Measurements from ENCODE around the gene USP19. TPM values are rescaled to one million over a fixed set of nuclear protein-coding genes. Genes with fewer than 3 reads are reported as not detected.

USP19 gene
- total RNA-seq, 5 donors from 2014 or later (not counting 1 experiment from before 2014, with no cell fraction given): 56.5 to 117 (median 105) TPM

- Histone ChIP-seq H3K27me3 (replicated peaks in 1 of 2; ENCODE audit: control insufficient read depth in 2 of 2, extremely low read depth in 1 of 2, insufficient read depth in 2 of 2, low read length in 1 of 2) (peaks cover 0 to 10% of the 10 kb centered on the region in 2 experiments), H3K9me3 (no peaks in the 10 kb centered on the region), H3K4me1 (ENCODE audit: control insufficient read depth in 1 of 2, extremely low read depth in 1 of 2, insufficient read depth in 2 of 2, low read length in 2 of 2) (peaks cover 9 to 36% of the 10 kb centered on the region in 2 experiments), H3K36me3 (ENCODE audit: control insufficient read depth in 2 of 2, extremely low read depth in 1 of 2, insufficient read depth in 1 of 2, low read length in 1 of 2) (peaks cover 11 to 33% of the 10 kb centered on the region in 2 donors), H3K4me3 (ENCODE audit: control insufficient read depth in 1 of 2, extremely low read depth in 1 of 2, low read length in 1 of 2) (no peak overlapping the region), H3K27ac (ENCODE audit: low read length) (no peak overlapping the region)
- no peak for ATAC-seq (replicated peaks in 1 of 4)
- Mint-ChIP-seq H3K4me1 (peaks cover 25 to 38% (median 38%) of the 10 kb centered on the region in 3 donors), H3K9me3 (no peaks in the 10 kb centered on the region), H3K4me3 (peak overlapping the region in 1 of 3 donors; percentile 28), H3K27ac (no peak overlapping the region), H3K36me3 (peaks cover 10% of the 10 kb centered on the region), H3K27me3 (no peaks in the 10 kb centered on the region)
- ChIA-PET POLR2A (interaction anchor here in 1 of 2 donors (0.6 kb wide), 1 partner anchor 58 kb away, joined by 5 read pairs; no protein-coding TSS in a partner anchor), CTCF (no interaction called here)
- WGBS (ENCODE audit: insufficient coverage): 97% methylated on average over 8 of the region's 8 CpGs
- no peak for DNase-seq
These were observed 43.0 kb upstream of the USP19 start for GRCh38 chr3:49163609-49164008.

- ChIA-PET POLR2A (interaction anchor here in 1 of 2 donors (0.6 kb wide), 1 partner anchor 57 kb away, joined by 5 read pairs; no protein-coding TSS in a partner anchor), CTCF (no interaction called here)
- peaks cover 9 to 36% of the 10 kb centered on the region in 2 experiments for H3K4me1 ChIP-seq (ENCODE audit: control insufficient read depth in 1 of 2, extremely low read depth in 1 of 2, insufficient read depth in 2 of 2, low read length in 2 of 2)
These were observed 42.3 kb upstream of the USP19 start for GRCh38 chr3:49162751-49163419.

GRCh38 chr3:49161808-49162530, 41.3 kb upstream of the USP19 start:
- Mint-ChIP-seq H3K36me3 (peaks cover 10% of the 10 kb centered on the region), H3K9me3 (no peaks in the 10 kb centered on the region), H3K27ac (no peak overlapping the region), H3K4me1 (peaks cover 25 to 43% (median 38%) of the 10 kb centered on the region in 3 donors), H3K27me3 (no peaks in the 10 kb centered on the region), H3K4me3 (no peak overlapping the region)
- peaks cover 9 to 34% of the 10 kb centered on the region in 2 experiments for H3K4me1 ChIP-seq (ENCODE audit: control insufficient read depth in 1 of 2, extremely low read depth in 1 of 2, insufficient read depth in 2 of 2, low read length in 2 of 2)
- no peak overlapping the region for H3K27ac ChIP-seq (ENCODE audit: low read length)
- 83% methylated on average over 2 of the region's 3 CpGs for WGBS (ENCODE audit: insufficient coverage)
- no peak for ATAC-seq (replicated peaks in 1 of 4)
- DNase-seq: peak in 1 of 35 experiments; percentile 0
- H3K4me3 ChIP-seq (ENCODE audit: control insufficient read depth in 1 of 2, extremely low read depth in 1 of 2, low read length in 1 of 2): no peak overlapping the region
- H3K36me3 ChIP-seq (ENCODE audit: control insufficient read depth in 2 of 2, extremely low read depth in 1 of 2, insufficient read depth in 1 of 2, low read length in 1 of 2): peaks cover 11 to 33% of the 10 kb centered on the region in 2 donors
- CTCF ChIA-PET: no interaction called here
- POLR2A ChIA-PET: no interaction called here
- no peaks in the 10 kb centered on the region for H3K27me3 ChIP-seq (replicated peaks in 1 of 2; ENCODE audit: control insufficient read depth in 2 of 2, extremely low read depth in 1 of 2, insufficient read depth in 2 of 2, low read length in 1 of 2)
- no peaks in the 10 kb centered on the region for H3K9me3 ChIP-seq

More at GRCh38 chr3:49162751-49163419, 42.3 kb upstream of the USP19 start:
- Histone ChIP-seq H3K9me3 (no peaks in the 10 kb centered on the region), H3K27ac (ENCODE audit: low read length) (no peak overlapping the region), H3K36me3 (ENCODE audit: control insufficient read depth in 2 of 2, extremely low read depth in 1 of 2, insufficient read depth in 1 of 2, low read length in 1 of 2) (peaks cover 11 to 33% of the 10 kb centered on the region in 2 donors), H3K27me3 (replicated peaks in 1 of 2; ENCODE audit: control insufficient read depth in 2 of 2, extremely low read depth in 1 of 2, insufficient read depth in 2 of 2, low read length in 1 of 2) (peaks cover 0 to 6% of the 10 kb centered on the region in 2 experiments), H3K4me3 (ENCODE audit: control insufficient read depth in 1 of 2, extremely low read depth in 1 of 2, low read length in 1 of 2) (no peak overlapping the region)
- Mint-ChIP-seq H3K27me3 (no peaks in the 10 kb centered on the region), H3K36me3 (peaks cover 10% of the 10 kb centered on the region), H3K27ac (no peak overlapping the region), H3K4me3 (no peak overlapping the region), H3K9me3 (no peaks in the 10 kb centered on the region), H3K4me1 (peaks cover 25 to 41% (median 38%) of the 10 kb centered on the region in 3 donors)
- no peak for ATAC-seq (replicated peaks in 1 of 4)
- WGBS (ENCODE audit: insufficient coverage): 99% methylated on average over 20 of the region's 21 CpGs
- DNase-seq: no peak

- Histone ChIP-seq H3K9me3 (no peaks in the 10 kb centered on the region), H3K36me3 (ENCODE audit: control insufficient read depth in 2 of 2, extremely low read depth in 1 of 2, insufficient read depth in 1 of 2, low read length in 1 of 2) (peaks cover 11 to 33% of the 10 kb centered on the region in 2 donors), H3K27me3 (replicated peaks in 1 of 2; ENCODE audit: control insufficient read depth in 2 of 2, extremely low read depth in 1 of 2, insufficient read depth in 2 of 2, low read length in 1 of 2) (no peaks in the 10 kb centered on the region), H3K4me3 (ENCODE audit: control insufficient read depth in 1 of 2, extremely low read depth in 1 of 2, low read length in 1 of 2) (no peak overlapping the region), H3K4me1 (ENCODE audit: control insufficient read depth in 1 of 2, extremely low read depth in 1 of 2, insufficient read depth in 2 of 2, low read length in 2 of 2) (peaks cover 5 to 26% of the 10 kb centered on the region in 2 experiments), H3K27ac (ENCODE audit: low read length) (no peak overlapping the region)
- no peaks in the 10 kb centered on the region for H3K27me3 Mint-ChIP-seq
- peak in 1 of 35 experiments; percentile 1 for DNase-seq
- H3K9me3 Mint-ChIP-seq: no peaks in the 10 kb centered on the region
- ATAC-seq (replicated peaks in 1 of 4): no peak
- no peak overlapping the region for H3K4me3 Mint-ChIP-seq
- H3K4me1 Mint-ChIP-seq: peaks cover 25 to 35% (median 32%) of the 10 kb centered on the region in 3 donors
- 100% methylated on average over 1 of the region's 2 CpGs for WGBS (ENCODE audit: insufficient coverage)
- no peak overlapping the region for H3K27ac Mint-ChIP-seq
- CTCF ChIA-PET: interaction anchor here in 1 of 2 donors (0.7 kb wide), 1 partner anchor 1990 kb away, joined by 10 read pairs; no protein-coding TSS in a partner anchor
- POLR2A ChIA-PET: no interaction called here
- H3K36me3 Mint-ChIP-seq: peaks cover 10% of the 10 kb centered on the region
These were observed 40.6 kb upstream of the USP19 start for GRCh38 chr3:49161197-49161596.

GRCh38 chr3:49158792-49159191, 38.2 kb upstream of the USP19 start:
- CTCF ChIA-PET: interaction anchor here in 1 of 2 donors (0.7 to 2.8 kb wide), 2 partner anchors 65 to 347 kb away, joined by 3 to 9 read pairs; partner anchors contain the start of gene QRICH1
- WGBS (ENCODE audit: insufficient coverage): 90% methylated on average over 2 of the region's 2 CpGs
- Mint-ChIP-seq H3K4me3 (no peak overlapping the region), H3K27ac (peak overlapping the region; percentile 19 to 22), H3K9me3 (no peaks in the 10 kb centered on the region), H3K4me1 (peaks cover 5 to 15% (median 13%) of the 10 kb centered on the region in 3 donors), H3K36me3 (peaks cover 4% of the 10 kb centered on the region), H3K27me3 (no peaks in the 10 kb centered on the region)
- DNase-seq (no peak), ATAC-seq (replicated peaks in 1 of 4) (no peak)
- H3K27me3 ChIP-seq (replicated peaks in 1 of 2; ENCODE audit: control insufficient read depth in 2 of 2, extremely low read depth in 1 of 2, insufficient read depth in 2 of 2, low read length in 1 of 2): no peaks in the 10 kb centered on the region
- H3K4me1 ChIP-seq (ENCODE audit: control insufficient read depth in 1 of 2, extremely low read depth in 1 of 2, insufficient read depth in 2 of 2, low read length in 2 of 2): peaks cover 0 to 13% of the 10 kb centered on the region in 2 experiments
- H3K36me3 ChIP-seq (ENCODE audit: control insufficient read depth in 2 of 2, extremely low read depth in 1 of 2, insufficient read depth in 1 of 2, low read length in 1 of 2): peaks cover 11 to 25% of the 10 kb centered on the region in 2 donors
- no peak overlapping the region for H3K27ac ChIP-seq (ENCODE audit: low read length)
- no peaks in the 10 kb centered on the region for H3K9me3 ChIP-seq
- no peak overlapping the region for H3K4me3 ChIP-seq (ENCODE audit: control insufficient read depth in 1 of 2, extremely low read depth in 1 of 2, low read length in 1 of 2)
- POLR2A ChIA-PET: interaction anchor here in 1 of 2 donors (0.7 kb wide), 1 partner anchor 115 kb away, joined by 3 read pairs; no protein-coding TSS in a partner anchor

GRCh38 chr3:49158103-49158709, 37.6 kb upstream of the USP19 start:
- POLR2A ChIA-PET: no interaction called here
- CTCF ChIA-PET: interaction anchor here (0.6 to 2.8 kb wide), 5 partner anchors 12 to 170 kb away, joined by 3 to 9 read pairs (median 3); partner anchors contain the start of genes QRICH1 (in 1 of the 2) and WDR6 (in 1 of the 2)
- H3K36me3 Mint-ChIP-seq: no peaks in the 10 kb centered on the region
- H3K4me1 Mint-ChIP-seq: peaks cover 0 to 11% (median 10%) of the 10 kb centered on the region in 3 donors
- H3K36me3 ChIP-seq (ENCODE audit: control insufficient read depth in 2 of 2, extremely low read depth in 1 of 2, insufficient read depth in 1 of 2, low read length in 1 of 2): peaks cover 5 to 19% of the 10 kb centered on the region in 2 donors
- H3K9me3 Mint-ChIP-seq: no peaks in the 10 kb centered on the region
- no peaks in the 10 kb centered on the region for H3K9me3 ChIP-seq
- peak overlapping the region in 1 of 2 donors; percentile 28 for H3K27ac Mint-ChIP-seq
- no peak overlapping the region for H3K4me3 ChIP-seq (ENCODE audit: control insufficient read depth in 1 of 2, extremely low read depth in 1 of 2, low read length in 1 of 2)
- ATAC-seq (replicated peaks in 1 of 4): peak; percentile 85 to 91 (median 87)
- no peak overlapping the region for H3K4me3 Mint-ChIP-seq
- DNase-seq: peak; percentile 36 to 78 (median 59)
- WGBS (ENCODE audit: insufficient coverage): 48% methylated on average over 3 of the region's 5 CpGs
- no peaks in the 10 kb centered on the region for H3K27me3 Mint-ChIP-seq
- no peaks in the 10 kb centered on the region for H3K27me3 ChIP-seq (replicated peaks in 1 of 2; ENCODE audit: control insufficient read depth in 2 of 2, extremely low read depth in 1 of 2, insufficient read depth in 2 of 2, low read length in 1 of 2)
- peaks cover 0 to 13% of the 10 kb centered on the region in 2 experiments for H3K4me1 ChIP-seq (ENCODE audit: control insufficient read depth in 1 of 2, extremely low read depth in 1 of 2, insufficient read depth in 2 of 2, low read length in 2 of 2)
- no peak overlapping the region for H3K27ac ChIP-seq (ENCODE audit: low read length)
